PC-9 (cell line): ENCODE results near the gene SNX20. TPM values are rescaled to one million over a fixed set of nuclear protein-coding genes. Genes with fewer than 3 reads are reported as not detected.

Experiments used
- BruUV-seq: library from RNA; stranded (reverse); fragments of 400-500 nt; replicated peaks from 2 replicates; lab custom pipeline; 2021; lab: Mats Ljungman, UMichigan
- CTCF ChIA-PET: fragments of 300-600 bp; sonication (Branson Sonifier 250); formaldehyde crosslinking; loops from one replicate; lab custom pipeline; 2022; ENCODE audit warnings: antibody characterized with exemption; lab: Charles Lee
- POLR2A ChIA-PET: fragments of 300-600 bp; sonication (Branson Sonifier 250); formaldehyde crosslinking; loops from one replicate; lab custom pipeline; 2022; ENCODE audit warnings: antibody characterized with exemption; ENCODE audit not compliant: unreplicated experiment; lab: Charles Lee
- DNase-seq, 2 experiments: peaks; one replicate each; pipeline versions ENCODE4 v3.0.0 to v3.0.0-alpha.2; 2015 to 2022; ENCODE audit warnings: mixed read lengths in 1 of 2
- H2AFZ ChIP-seq: fragments of 200-600 bp; sonication (generic); 2 replicates; pipeline ENCODE4 v1.8.1; 2017; ENCODE audit warnings: antibody characterized with exemption
- H3F3A ChIP-seq: fragments of 200-600 bp; sonication (generic); 2 replicates; pipeline ENCODE4 v1.8.1; 2017; ENCODE audit warnings: antibody characterized with exemption, mild to moderate bottlenecking, low read depth; ENCODE audit not compliant: insufficient read depth
- H3K27ac ChIP-seq: fragments of 200-600 bp; sonication (generic); 2 replicates; pipeline ENCODE4 v1.6.1; 2016; ENCODE audit warnings: mixed run types
- H3K27me3 ChIP-seq: fragments of 200-600 bp; sonication (generic); 2 replicates; pipeline ENCODE4 v1.6.1; 2016; ENCODE audit warnings: low read depth, mixed run types; ENCODE audit not compliant: insufficient read depth
- H3K36me3 ChIP-seq: fragments of 200-600 bp; sonication (generic); 2 replicates; pipeline ENCODE4 v1.6.1; 2016; ENCODE audit warnings: low read depth, mixed run types
- H3K4me1 ChIP-seq: fragments of 200-600 bp; sonication (generic); replicated peaks from 2 replicates; pipeline ENCODE4 v1.6.1; 2016; ENCODE audit warnings: mixed run types; ENCODE audit not compliant: insufficient read depth
- H3K4me2 ChIP-seq: fragments of 200-600 bp; sonication (generic); 2 replicates; pipeline ENCODE4 v1.6.1; 2017; ENCODE audit warnings: mixed run types
- H3K4me3 ChIP-seq: fragments of 200-600 bp; sonication (generic); 2 replicates; pipeline ENCODE4 v1.6.1; 2016; ENCODE audit warnings: mixed run types
- H3K79me2 ChIP-seq: fragments of 200-600 bp; sonication (generic); 2 replicates; pipeline ENCODE4 v1.6.1; 2017; ENCODE audit warnings: low read depth, mixed run types
- H3K9me2 ChIP-seq: fragments of 200-600 bp; sonication (generic); 2 replicates; pipeline ENCODE4 v1.8.1; 2017; ENCODE audit warnings: mild to moderate bottlenecking; ENCODE audit not compliant: insufficient read depth
- H3K9me3 ChIP-seq: fragments of 200-600 bp; sonication (generic); 2 replicates; pipeline ENCODE4 v1.8.1; 2016; ENCODE audit warnings: low read depth; ENCODE audit not compliant: insufficient read depth
- H4K20me1 ChIP-seq: fragments of 200-600 bp; sonication (generic); 2 replicates; pipeline ENCODE4 v1.8.1; 2017; ENCODE audit not compliant: insufficient read depth
- EZH2 ChIP-seq: fragments of 200-600 bp; sonication (generic); IDR thresholded peaks from 2 replicates; pipeline ENCODE4 v1.8.0; 2017; ENCODE audit warnings: antibody characterized with exemption, low read depth
- intact Hi-C: fragments of 100-400 bp; cut with micrococcal nuclease; formaldehyde crosslinking; loops from one replicate; pipeline ENCODE4 v1.10.0; 2022; ENCODE audit not compliant: unreplicated experiment
- total RNA-seq: library from RNA; stranded (reverse); gene quantifications from 2 replicates; pipeline ENCODE4 v1.2.3, GENCODE V29; 2021
- TF ChIP-seq, protein P1 (sequence below): fragments of 200-600 bp; sonication (generic); conservative IDR thresholded peaks from 2 replicates; pipeline ENCODE4 v1.6.1; 2017; ENCODE audit warnings: mixed run types, antibody characterized with exemption, mild to moderate bottlenecking, moderate library complexity

SNX20 gene
- total RNA-seq, 1 experiment from 2014 or later, result not detected

DNA sequence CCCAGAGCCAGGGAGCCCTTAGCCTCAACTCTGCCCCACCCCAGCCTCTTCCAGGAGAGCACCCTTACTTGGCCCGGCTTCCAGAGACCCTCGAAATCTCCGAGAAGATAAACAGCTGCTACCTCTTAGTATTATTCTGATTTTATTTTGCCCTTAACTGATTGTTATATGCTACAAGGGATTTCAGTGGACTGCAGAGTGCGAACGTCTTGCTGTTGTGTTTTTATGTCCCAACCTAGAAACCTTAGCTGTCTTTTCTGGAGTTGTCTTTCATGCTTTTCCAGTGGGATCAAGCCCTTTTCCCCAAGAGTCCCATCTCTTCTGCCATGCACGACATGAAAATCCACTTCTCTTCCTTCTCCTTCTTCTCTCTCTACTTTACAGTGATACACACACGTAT is 47.0 kb downstream of the SNX20 start:
- no peaks in the 10 kb centered on the region; the same call in 1 of the 2 replicates for H4K20me1 ChIP-seq
- no peaks in the 10 kb centered on the region for H3F3A ChIP-seq
- no peaks in the 10 kb centered on the region for H3K79me2 ChIP-seq
- no peaks in the 10 kb centered on the region for H3K36me3 ChIP-seq
- POLR2A ChIA-PET, result interaction anchor here (0.7 kb wide), 1 partner anchor 155 kb away, joined by 3 read pairs; no protein-coding TSS in a partner anchor
- no peak overlapping the region for H3K27ac ChIP-seq
- no peak for TF ChIP-seq EZH2
- TF ChIP-seq, protein P1, sequence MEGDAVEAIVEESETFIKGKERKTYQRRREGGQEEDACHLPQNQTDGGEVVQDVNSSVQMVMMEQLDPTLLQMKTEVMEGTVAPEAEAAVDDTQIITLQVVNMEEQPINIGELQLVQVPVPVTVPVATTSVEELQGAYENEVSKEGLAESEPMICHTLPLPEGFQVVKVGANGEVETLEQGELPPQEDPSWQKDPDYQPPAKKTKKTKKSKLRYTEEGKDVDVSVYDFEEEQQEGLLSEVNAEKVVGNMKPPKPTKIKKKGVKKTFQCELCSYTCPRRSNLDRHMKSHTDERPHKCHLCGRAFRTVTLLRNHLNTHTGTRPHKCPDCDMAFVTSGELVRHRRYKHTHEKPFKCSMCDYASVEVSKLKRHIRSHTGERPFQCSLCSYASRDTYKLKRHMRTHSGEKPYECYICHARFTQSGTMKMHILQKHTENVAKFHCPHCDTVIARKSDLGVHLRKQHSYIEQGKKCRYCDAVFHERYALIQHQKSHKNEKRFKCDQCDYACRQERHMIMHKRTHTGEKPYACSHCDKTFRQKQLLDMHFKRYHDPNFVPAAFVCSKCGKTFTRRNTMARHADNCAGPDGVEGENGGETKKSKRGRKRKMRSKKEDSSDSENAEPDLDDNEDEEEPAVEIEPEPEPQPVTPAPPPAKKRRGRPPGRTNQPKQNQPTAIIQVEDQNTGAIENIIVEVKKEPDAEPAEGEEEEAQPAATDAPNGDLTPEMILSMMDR, result no peak
- intact Hi-C loops, result no loop called here
- H3K4me1 ChIP-seq, result no peaks in the 10 kb centered on the region
- no peaks in the 10 kb centered on the region for H3K27me3 ChIP-seq
- H3K4me3 ChIP-seq, result no peak overlapping the region
- no peak overlapping the region for H2AFZ ChIP-seq
- no peak overlapping the region for H3K4me2 ChIP-seq
- CTCF ChIA-PET, result no interaction called here
- no peaks in the 10 kb centered on the region for H3K9me2 ChIP-seq
- H3K9me3 ChIP-seq, result no peaks in the 10 kb centered on the region
- DNase-seq, result no peak
- BruUV-seq, result no TSS peak

DNA sequence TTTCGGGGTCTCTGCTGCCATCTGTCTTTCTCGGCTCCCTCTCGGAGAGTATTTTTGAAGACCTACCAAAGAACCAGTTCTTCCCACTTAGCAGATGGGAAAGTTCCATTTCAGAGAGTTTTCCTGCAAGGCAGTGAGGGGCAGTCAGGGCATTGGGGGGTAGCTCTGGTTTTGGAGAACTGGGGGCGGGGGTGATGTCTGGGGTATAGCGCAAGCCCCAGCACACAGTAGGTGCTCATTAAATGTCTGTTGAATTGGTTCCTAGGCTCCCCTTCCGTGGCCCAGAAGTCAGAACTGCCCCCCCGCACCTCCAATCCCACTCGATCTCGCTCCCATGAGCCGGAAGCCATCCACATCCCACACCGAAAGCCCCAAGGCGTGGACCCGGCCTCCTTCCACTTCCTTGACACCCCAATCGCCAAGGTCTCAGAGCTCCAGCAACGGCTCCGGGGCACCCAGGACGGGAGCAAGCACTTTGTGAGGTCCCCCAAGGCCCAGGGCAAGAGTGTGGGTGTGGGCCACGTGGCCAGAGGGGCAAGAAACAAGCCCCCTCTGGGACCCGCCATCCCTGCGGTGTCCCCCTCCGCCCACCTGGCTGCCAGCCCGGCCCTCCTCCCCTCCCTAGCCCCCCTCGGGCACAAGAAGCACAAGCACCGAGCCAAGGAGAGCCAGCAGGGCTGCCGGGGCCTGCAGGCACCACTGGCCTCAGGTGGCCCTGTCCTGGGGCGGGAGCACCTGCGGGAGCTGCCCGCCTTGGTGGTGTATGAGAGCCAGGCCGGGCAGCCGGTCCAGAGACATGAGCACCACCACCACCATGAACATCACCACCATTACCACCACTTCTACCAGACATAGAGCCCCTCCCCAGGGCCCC is 47.9 kb downstream of the SNX20 start:
- Histone ChIP-seq H3K79me2 (no peaks in the 10 kb centered on the region), H3K27me3 (no peaks in the 10 kb centered on the region), H3K4me2 (no peak overlapping the region), H3K36me3 (no peaks in the 10 kb centered on the region), H3K9me3 (no peaks in the 10 kb centered on the region), H3F3A (no peaks in the 10 kb centered on the region), H3K4me1 (no peaks in the 10 kb centered on the region), H3K27ac (no peak overlapping the region), H2AFZ (no peak overlapping the region), H3K9me2 (no peaks in the 10 kb centered on the region), H4K20me1 (no peaks in the 10 kb centered on the region; the same call in 1 of the 2 replicates), H3K4me3 (no peak overlapping the region)
- ChIA-PET POLR2A (no interaction called here), CTCF (no interaction called here)
- DNase-seq, result no peak
- intact Hi-C loops, result no loop called here
- BruUV-seq, result no TSS peak
- no peak for TF ChIP-seq EZH2
- TF ChIP-seq, protein P1, result no peak

DNA sequence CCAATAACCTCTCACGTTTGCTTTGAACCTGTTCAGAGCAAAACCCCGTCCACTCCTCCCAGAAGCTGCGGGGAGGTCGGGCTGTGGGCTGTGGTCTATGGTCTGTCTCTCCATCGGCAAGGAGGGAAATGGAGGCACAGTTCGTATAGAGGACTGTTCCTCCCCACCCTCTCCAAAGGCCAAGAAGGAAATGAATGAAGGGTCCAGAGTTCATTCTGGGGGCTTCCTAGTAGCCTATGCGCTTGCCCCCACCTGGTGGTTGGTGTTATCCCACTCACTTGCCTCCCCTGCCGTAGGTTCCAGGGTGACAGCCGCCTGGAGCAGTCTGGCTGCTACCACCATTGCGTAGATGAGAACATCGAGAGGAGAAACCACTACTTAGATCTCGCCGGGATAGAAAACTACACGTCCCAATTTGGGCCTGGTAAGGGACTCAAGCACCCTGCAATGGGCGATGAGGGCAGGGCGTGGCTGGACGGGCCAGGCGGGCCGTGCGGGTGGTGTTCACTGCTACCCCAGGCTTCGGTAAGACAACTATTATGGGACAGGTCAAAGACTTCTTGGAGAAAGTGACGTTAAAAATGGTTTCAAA is 49.0 kb downstream of the SNX20 start:
- H4K20me1 ChIP-seq, result no peaks in the 10 kb centered on the region; the same call in 1 of the 2 replicates
- BruUV-seq, result no TSS peak
- no peaks in the 10 kb centered on the region for H3K36me3 ChIP-seq
- no peaks in the 10 kb centered on the region for H3K4me1 ChIP-seq
- no peaks in the 10 kb centered on the region for H3F3A ChIP-seq
- ChIA-PET CTCF (no interaction called here), POLR2A (no interaction called here)
- H3K27ac ChIP-seq, result no peak overlapping the region
- H3K9me3 ChIP-seq, result no peaks in the 10 kb centered on the region
- intact Hi-C loops, result no loop called here
- DNase-seq, result no peak
- H2AFZ ChIP-seq, result no peak overlapping the region
- TF ChIP-seq EZH2, result no peak
- TF ChIP-seq, protein P1, result no peak
- no peak overlapping the region for H3K4me2 ChIP-seq
- no peaks in the 10 kb centered on the region for H3K27me3 ChIP-seq
- no peaks in the 10 kb centered on the region for H3K9me2 ChIP-seq
- no peak overlapping the region for H3K4me3 ChIP-seq
- no peaks in the 10 kb centered on the region for H3K79me2 ChIP-seq
